Stimulated activated naive B cell treated with anti-CD40 and anti-IgM and Interleukin-4, amounts not matched to agents 10 μg/mL and 1 μg/mL and 100 μg/mL, for 72 hours (primary cell): ENCODE results near the gene KLHDC2.
"Not testable (repeated sequence)": the region's sequence is repeated elsewhere in the genome, so short reads cannot be mapped to it uniquely, and the experiment has no call there.

Experiments
- ATAC-seq, 2 donors: fragments of 150-1000 bp; cut with Tn5 transposase; replicated peaks; 2 replicates each; pipeline ENCODE4 v1.10.0; 2021; ENCODE audit warnings: moderate library complexity in 1 of 2
- DNase-seq: peaks from one replicate; pipeline ENCODE4 v3.0.0; 2021
- H3K27ac Mint-ChIP-seq: one replicate; pipeline ENCODE4 v1.8.0; 2022; ENCODE audit warnings: mild to moderate bottlenecking, mixed read lengths
- H3K27me3 Mint-ChIP-seq, 2 donors: one replicate each; pipeline ENCODE4 v1.8.0; 2022; ENCODE audit warnings: mixed read lengths in 2 of 2
- H3K36me3 Mint-ChIP-seq, 2 donors: one replicate each; pipeline ENCODE4 v1.8.0; 2022; ENCODE audit warnings: mixed read lengths in 2 of 2, mild to moderate bottlenecking in 1 of 2
- H3K4me1 Mint-ChIP-seq, 2 donors: one replicate each; pipeline ENCODE4 v1.8.0; 2022; ENCODE audit warnings: mixed read lengths in 2 of 2, mild to moderate bottlenecking in 1 of 2
- H3K4me3 Mint-ChIP-seq, 2 donors: one replicate each; pipeline ENCODE4 v1.8.0; 2022; ENCODE audit warnings: mild to moderate bottlenecking in 2 of 2, mixed read lengths in 2 of 2, moderate library complexity in 1 of 2
- H3K9me3 Mint-ChIP-seq, 2 donors: one replicate each; pipeline ENCODE4 v1.8.0; 2022; ENCODE audit warnings: mixed read lengths in 2 of 2, mild to moderate bottlenecking in 1 of 2

The KLHDC2 gene

DNA sequence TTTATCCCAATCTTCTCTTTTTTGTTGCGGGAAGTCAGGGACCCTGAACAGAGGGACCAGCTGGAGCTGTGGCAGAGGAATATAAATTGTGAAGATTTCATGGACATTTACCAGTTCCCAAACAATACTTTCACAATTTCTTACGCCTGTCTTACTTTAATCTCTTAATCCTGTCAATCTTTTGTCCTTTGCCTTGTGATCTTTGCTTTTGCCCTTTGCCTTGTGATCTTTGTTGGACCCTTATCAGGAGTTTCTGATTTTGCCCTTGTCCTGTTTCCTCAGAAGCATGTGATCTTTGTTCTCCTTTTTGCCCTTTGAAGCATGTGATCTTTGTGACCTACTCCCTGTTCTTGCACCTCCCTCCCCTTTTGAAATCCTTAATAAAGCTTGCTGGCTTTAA lies 48.2 kb downstream of the KLHDC2 start:
- Mint-ChIP-seq H3K36me3 (peaks cover 66 to 77% of the 10 kb centered on the region in 2 donors), H3K27ac (peak overlapping the region; percentile 63)
- not testable (repeated sequence) for DNase-seq, H3K9me3 Mint-ChIP-seq, H3K4me1 Mint-ChIP-seq, H3K4me3 Mint-ChIP-seq, H3K27me3 Mint-ChIP-seq, ATAC-seq

DNA sequence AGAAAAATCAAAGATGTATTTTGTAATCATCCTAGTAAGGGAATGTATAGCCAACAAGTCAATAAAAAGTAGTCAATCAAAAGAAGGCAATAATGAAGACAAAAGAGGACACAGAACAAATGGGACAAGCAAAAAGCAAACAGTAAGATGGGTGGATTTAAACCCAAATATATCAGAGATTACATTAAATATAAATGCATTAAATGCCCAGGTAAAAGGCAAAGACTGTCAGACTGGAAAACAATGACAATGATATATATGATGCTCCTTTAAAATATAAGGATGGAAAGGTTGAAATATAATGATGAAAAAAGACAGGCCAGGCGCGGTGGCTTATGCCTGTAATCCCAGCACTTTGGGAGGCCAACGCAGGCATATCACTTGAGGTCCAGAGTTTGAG lies 48.9 kb downstream of the KLHDC2 start:
- Mint-ChIP-seq H3K27ac (peak overlapping the region; percentile 63), H3K9me3 (peaks cover 4 to 9% of the 10 kb centered on the region in 2 donors), H3K27me3 (no peaks in the 10 kb centered on the region), H3K4me3 (no peak overlapping the region), H3K4me1 (peaks cover 8 to 10% of the 10 kb centered on the region in 2 donors), H3K36me3 (peaks cover 62 to 69% of the 10 kb centered on the region in 2 donors)
- no peak for ATAC-seq
- no peak for DNase-seq

DNA sequence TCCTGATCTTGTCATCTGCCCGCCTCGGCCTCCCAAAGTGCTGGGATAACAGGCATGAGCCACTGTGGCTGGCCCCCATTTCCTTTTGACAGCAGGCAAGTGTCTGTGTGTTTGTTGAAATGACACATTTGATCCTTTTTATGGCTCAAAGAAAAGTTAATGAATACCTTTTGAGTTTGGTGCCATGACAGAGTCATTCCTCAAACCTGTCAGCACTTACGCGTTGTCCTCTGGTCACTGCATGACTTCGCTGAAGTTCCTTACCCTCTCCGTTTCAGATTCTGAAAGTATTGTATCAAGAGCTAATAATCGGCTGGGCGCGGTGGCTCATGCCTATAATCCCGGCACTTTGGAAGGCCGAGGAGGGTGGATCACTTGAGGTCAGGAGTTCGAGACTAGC lies 52.2 kb downstream of the KLHDC2 start:
- H3K4me3 Mint-ChIP-seq = no peak overlapping the region
- H3K4me1 Mint-ChIP-seq = peaks cover 8 to 10% of the 10 kb centered on the region in 2 donors
- H3K27me3 Mint-ChIP-seq = no peaks in the 10 kb centered on the region
- no peak for DNase-seq
- peaks cover 4 to 8% of the 10 kb centered on the region in 2 donors for H3K9me3 Mint-ChIP-seq
- ATAC-seq = no peak
- peaks cover 59 to 64% of the 10 kb centered on the region in 2 donors for H3K36me3 Mint-ChIP-seq
- no peak overlapping the region for H3K27ac Mint-ChIP-seq

DNA sequence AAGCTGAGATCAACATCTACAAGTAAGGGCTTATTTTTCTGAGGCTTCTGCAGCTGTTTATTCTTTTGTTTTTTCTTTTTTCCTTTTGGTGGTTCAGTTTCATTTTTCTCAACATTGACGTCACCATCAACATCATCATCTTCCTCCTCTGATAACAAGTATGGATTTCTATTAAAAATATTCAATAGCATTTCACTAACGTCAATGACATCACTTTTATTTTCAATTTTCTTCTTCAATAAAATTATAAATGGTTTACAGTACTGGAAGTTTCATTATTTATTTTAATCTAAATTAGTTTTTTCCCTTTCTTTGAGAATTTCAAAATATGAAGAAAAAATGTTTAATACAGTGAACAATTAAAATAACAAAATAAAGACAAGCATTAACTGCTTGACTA lies 60.7 kb downstream of the KLHDC2 start:
- no peak overlapping the region for H3K27ac Mint-ChIP-seq
- no peak for ATAC-seq
- peaks cover 30 to 56% of the 10 kb centered on the region in 2 donors for H3K36me3 Mint-ChIP-seq
- peaks cover 4 to 6% of the 10 kb centered on the region in 2 donors for H3K4me1 Mint-ChIP-seq
- no peak for DNase-seq
- no peaks in the 10 kb centered on the region for H3K9me3 Mint-ChIP-seq
- no peak overlapping the region for H3K4me3 Mint-ChIP-seq
- H3K27me3 Mint-ChIP-seq = no peaks in the 10 kb centered on the region
